Measurements from ENCODE around the gene CCDC24. TPM values are rescaled to one million over a fixed set of nuclear protein-coding genes. Genes with fewer than 3 reads are reported as not detected.

The CCDC24 gene
- 1 to 10 TPM; 3.3 to 3.8 TPM for total RNA-seq

DNA sequence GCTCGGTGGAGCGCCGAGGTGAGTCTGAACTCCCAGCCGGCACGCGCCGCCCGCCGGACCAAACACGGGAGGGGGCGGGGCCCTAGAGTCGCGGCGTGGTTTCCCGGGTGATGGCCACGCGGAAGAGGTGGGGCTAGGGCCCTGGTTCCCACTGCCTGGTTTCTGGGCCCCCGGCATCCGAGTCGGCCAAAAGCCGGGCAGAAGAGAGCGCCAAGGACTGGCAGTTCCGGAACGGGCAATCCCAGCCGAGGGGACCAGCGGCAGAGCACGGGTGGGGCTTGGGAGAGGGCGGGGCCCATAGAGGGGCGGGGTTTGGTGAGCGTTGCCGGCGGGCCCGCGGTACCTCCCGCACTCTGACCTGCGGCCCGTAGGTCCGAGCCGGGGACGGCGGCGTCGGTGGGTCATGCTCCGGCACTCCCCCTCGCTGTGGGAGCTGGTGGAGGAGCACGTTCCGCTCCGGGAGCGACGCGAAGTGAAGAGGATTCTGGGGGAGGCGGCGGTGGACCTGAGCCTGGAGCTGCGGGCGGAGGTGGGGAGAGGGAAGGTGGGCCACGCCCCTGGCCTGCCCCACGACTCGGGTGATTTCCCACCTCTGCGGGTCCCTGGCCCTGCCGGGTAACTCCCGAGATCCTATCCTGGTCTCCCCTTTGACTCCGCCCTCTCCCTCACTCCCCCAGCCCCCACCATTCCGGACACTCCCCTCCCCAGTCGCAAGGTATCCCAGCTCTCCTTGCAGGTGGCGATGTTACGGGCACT, at the start of gene CCDC24:
TSS of gene CCDC24 (plus strand) at position 124 of the 756 bp plus-strand sequence. CDS start at position 404, 280 bp downstream.

DNA sequence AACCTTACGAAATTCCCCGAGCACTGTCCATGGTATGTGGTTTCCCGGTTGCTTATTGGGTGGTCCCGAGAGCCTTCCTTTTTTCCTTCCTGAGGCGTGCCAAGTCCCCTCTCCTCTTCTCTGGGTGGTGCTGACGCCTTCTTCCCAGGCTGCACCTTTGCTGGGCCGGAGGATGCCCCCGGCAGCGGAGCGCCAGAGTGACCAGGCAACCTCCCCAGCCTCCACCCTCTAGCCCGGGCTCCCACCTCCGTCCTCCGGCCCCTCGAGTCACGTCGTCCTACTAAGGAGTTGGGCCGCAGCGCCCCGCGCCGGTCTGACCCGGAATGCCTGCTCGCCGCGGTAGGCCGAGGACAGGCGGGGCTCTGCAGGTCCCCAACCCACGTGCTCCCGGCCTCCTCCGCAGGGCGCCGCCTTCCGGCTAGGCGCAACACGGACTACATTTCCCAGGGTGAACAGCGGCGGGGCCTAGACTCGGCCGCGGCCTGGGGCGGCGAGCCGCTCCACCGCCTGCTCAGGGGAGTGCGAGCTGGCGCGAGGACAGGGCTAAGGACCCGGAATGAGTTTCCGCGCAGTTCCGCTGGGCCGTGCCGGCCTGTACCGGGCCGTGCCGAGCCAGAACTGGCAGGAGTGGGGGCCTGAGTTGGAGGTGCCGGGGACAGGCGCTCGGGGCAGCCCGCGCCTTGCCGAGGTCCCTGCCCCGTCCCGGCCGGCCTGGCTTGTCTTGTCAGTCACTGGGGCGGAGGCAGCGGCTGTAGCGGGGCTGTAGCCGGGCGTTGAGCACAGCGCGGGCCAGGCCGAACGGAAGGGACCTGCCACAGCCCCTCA, 45.0 kb upstream of the CCDC24 start, which contains the start of gene IPO13:
TSS of gene IPO13 (plus strand) at position 715 of the 825 bp plus-strand sequence. CDS start 651 bp downstream, outside the sequence.

DNA sequence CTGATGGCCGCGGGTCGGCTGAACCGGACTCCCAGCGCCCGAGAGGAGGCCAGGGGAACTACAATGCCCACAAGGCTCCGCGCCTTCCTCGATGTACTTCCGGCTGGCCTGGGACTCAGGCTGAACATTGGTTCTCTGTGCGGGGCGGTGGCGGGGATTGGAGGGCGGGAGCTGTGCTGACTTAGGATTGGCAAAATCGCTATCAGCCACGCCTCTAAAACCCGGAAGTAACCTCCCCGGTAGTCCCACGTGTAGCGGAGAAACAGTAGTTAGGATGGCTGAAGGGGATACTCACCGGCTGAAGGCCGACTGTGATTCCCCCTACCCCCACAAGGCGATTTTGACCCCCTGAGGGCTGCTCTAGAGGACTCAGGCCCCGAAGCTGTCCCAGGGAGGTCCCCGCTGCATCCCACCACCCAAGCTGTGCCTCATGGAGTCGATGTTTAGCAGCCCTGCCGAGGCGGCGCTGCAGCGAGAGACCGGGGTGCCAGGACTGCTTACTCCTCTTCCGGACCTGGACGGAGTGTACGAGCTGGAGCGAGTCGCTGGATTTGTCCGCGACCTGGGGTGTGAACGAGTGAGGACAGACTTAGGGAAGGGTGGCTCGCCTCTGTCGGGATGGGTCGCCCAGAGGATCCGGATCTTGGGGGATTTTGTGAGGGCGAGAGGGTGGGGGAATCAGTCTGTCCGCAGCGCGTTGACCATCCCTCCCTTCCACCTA, 21.5 kb upstream of the CCDC24 start, which contains the start of gene DPH2:
TSS of gene DPH2 (plus strand) at position 265 of the 721 bp plus-strand sequence. CDS start at position 431, 166 bp downstream.

DNA sequence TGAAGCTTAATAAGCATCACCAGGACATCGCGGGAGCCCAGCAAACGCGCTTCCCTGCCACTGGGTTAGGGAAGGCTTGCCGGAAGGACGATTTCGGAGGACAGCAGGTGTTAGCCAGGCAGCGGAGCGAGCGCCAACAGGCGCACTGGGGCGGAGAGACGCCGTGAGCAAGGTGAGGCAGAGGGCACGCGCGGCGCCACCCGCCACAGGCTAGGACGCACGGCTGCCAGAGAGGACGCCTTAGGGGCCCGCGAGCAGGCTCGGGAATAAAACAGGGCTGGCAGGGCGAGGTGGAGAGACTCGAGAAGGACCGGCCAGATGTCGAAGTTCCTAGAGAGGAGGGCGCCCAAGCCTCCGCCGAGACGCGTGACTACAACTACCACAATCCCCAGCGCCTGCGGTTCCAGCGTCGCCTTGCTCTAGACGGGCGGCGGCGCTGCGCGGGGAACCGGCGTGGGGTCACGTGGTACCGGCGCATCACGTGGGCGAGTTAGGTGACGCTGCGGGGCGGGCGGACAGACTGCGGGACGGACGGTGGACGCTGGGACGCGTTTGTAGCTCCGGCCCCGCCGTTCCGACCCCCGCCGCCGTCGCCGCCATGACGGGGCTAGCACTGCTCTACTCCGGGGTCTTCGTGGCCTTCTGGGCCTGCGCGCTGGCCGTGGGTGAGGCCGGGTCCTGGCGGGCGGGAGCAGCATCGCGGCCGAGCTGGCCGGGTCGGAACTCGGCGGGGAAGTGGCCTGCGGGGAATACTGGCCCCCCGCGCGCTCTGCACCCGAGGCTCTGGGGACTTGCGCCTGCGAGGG, 16.8 kb upstream of the CCDC24 start, which contains the start of gene ATP6V0B:
TSS of gene ATP6V0B (plus strand) at position 518 of the 806 bp plus-strand sequence. CDS start at position 599, 81 bp downstream.

DNA sequence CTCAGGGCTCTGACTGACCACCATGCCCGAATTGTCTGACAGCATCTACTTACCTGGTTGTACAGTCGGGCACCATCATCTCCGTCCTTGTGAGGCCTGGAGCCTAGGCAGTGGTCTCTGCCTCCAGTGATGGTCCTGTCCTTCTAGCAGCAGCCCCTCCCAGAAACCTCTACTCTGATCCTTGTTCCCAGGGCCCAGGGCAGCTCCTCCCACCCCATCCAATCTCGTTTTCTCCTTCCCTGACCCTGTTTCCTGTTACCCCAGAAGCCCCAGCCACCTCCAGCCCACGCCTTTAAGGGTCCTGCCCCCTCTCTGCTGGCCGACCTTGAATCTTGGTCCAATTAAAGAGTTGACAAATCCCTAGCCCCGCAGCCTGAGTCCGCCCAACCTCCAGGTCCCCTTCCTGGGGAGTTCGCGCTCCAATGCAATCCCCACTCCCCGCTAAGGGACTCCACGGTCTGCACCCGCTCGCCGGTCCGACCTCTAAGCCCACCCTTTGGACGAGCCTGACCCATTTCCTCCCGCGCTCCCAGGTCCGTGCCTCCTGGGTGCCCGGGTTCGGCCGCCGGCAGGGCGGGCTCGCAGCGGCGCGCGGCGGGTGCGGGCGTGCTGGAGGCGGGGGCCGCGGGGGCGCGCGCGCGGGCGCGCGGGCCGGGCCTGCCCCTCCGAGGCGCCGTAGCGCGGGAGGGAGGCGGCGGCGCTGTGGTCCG, 12.7 kb upstream of the CCDC24 start, which contains the start of gene B4GALT2:
TSS of gene B4GALT2 (plus strand) at position 660 of the 710 bp plus-strand sequence. CDS start 1,951 bp downstream, outside the sequence.

DNA sequence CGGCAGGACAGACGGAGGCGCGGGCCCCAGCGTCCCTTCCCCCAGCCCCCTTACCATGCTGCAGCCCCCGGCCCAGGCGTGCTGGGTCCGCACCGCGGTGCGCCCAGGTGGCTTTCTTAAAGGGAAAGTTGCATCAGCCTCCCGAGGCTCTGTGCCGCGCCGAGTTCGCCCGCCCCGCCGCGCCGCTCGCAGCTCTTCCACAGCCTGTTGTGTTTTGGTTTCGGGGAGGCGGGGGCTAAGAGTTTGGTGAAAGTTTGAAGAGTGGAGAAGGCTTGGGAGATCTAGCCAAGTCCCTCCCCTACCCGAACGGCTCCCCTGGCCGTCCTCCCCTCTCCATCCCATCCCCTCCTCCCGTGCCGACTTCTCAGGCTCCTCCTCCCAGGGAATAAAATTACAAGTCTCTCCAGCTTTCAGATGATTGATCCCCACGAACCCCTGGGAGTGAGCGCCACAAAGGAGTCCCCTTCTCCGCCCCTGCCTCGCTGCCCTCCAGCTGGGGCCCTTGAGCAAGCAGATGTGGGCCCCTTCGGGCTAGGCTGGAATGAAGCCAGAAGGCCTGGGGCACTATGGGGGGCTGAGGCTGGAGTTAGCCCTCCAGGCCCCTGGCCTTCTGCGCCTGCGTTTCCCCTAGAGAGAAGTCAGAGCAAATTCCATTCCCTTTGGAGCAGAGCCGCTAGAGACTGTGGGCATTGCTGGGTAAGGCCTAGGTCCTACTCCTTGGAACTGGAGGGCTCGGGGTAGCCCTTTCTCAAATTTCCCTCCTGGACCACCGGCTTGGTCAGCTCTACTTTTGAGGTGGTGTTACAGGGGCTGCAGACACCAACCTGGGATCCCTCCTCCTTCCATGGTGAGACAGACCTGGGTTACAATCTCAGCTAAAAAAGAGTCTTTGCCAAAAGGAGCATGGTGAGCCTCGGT, 40.1 kb downstream of the CCDC24 start, which contains the start of gene SLC6A9:
TSS of gene SLC6A9 (minus strand) at position 211 of the 918 bp plus-strand sequence. CDS start 7,185 bp downstream, outside the sequence.

Other genes with a start within 250 kb of the CCDC24 start
- not detected for gene ARTN, start 57.8 kb upstream of the CCDC24 start, total RNA-seq
- gene IPO13, start 44.6 kb upstream of the CCDC24 start, total RNA-seq: 10 to 100 TPM; 34.6 to 49.2 TPM
- 10 to 100 TPM; 23.4 to 40.0 TPM for gene DPH2, start 21.6 kb upstream of the CCDC24 start, total RNA-seq
- gene ATP6V0B, start 16.6 kb upstream of the CCDC24 start, total RNA-seq: 100 to 1,000 TPM; 186 to 246 TPM
- gene B4GALT2, start 12.4 kb upstream of the CCDC24 start, total RNA-seq: 10 to 100 TPM; 38.5 to 55.3 TPM
- gene SLC6A9, start 39.9 kb downstream of the CCDC24 start, total RNA-seq: 1 to 10 TPM; 1.7 to 2.1 TPM
- gene KLF17, start 127.2 kb downstream of the CCDC24 start, total RNA-seq: not detected
- gene KLF18, start 150.0 kb downstream of the CCDC24 start, total RNA-seq: not detected
- 10 to 100 TPM; 12.7 to 16.3 TPM for gene DMAP1, start 221.9 kb downstream of the CCDC24 start, total RNA-seq